HG03025 (cell line): Measurements from ENCODE around the gene SMTN.

ENCODE experiments used
- ATAC-seq: cut with Tn5 transposase; IDR thresholded peaks from one replicate; pipeline ENCODE4 v1.9.1; 2021; ENCODE audit warnings: mild to moderate bottlenecking, moderate library complexity; ENCODE audit not compliant: unreplicated experiment, low FRiP score

The SMTN gene

GRCh38 chr22:31144223-31144622 lies 63.1 kb downstream of the SMTN start:
- ATAC-seq, result no peak

DNA sequence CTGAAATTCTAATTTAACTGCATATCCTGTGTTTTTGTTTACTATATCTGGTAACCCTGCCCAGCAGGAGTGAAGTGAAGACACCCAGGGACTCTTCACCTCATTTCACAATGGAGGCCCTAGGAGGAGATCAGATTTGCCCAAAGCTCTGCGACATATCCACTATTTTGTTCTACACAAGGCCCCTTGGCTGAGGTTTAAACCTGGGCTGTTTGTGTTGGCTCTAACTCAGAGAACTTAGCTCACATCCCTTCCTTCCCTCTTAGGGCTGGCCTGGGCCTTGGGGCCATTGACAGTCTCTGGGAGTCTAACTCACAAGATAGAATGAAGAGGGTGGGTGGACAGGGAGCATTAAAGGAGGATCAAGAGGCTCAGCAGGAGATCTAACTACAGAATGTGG lies 67.4 kb downstream of the SMTN start:
- ATAC-seq, result no peak

- ATAC-seq, result no peak
Measured at GRCh38 chr22:31148953-31149627, 68.0 kb downstream of the SMTN start.

DNA sequence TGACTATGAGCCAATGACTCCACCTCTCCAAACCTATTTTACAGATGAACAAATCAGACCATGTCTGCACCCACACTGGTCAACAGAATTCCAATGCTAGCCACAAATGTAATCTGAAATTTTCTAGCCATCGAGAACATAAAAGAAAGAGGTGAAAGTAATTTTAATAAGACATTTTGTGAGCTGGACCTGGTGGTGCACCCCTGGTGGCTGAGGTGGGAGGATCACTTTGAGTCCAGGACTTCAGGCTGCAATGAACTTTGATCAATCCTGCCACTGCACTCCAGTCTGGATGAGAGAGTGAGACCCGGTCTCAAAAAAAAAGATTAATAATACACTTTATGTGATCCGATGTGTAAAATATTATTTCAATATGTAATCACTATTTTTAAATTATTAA lies 69.5 kb downstream of the SMTN start:
- no peak for ATAC-seq

- no peak for ATAC-seq
Measured at GRCh38 chr22:31151872-31152271, 70.8 kb downstream of the SMTN start.

- no peak for ATAC-seq
Measured at GRCh38 chr22:31153357-31153756, 72.2 kb downstream of the SMTN start.
